Measurements from ENCODE around the gene CD300LG.

CD300LG gene

GRCh38 chr17:43810823-43811222 is 36.2 kb upstream of the CD300LG start:
- no peaks in the 10 kb centered on the region for H3K4me1 ChIP-seq (ENCODE audit: control insufficient read depth, low read length)
- no peaks in the 10 kb centered on the region for H4K20me1 ChIP-seq (ENCODE audit: control insufficient read depth, insufficient read depth, low read depth, low read length)
- H3K9me2 ChIP-seq (replicated peaks; ENCODE audit: control insufficient read depth, low read length) = no peaks in the 10 kb centered on the region
- H3K27ac ChIP-seq (ENCODE audit: low read depth, low read length) = no peak overlapping the region
- peaks cover 4% of the 10 kb centered on the region; the same call in 1 of the 2 replicates for H3K27me3 ChIP-seq (ENCODE audit: control insufficient read depth, low read length)
- no peaks in the 10 kb centered on the region for H3K79me2 ChIP-seq (ENCODE audit: control insufficient read depth, low read length)
- TF ChIP-seq CTCF (IDR thresholded peaks at IDR 0.05; ENCODE audit: low read depth, low read length, poor library complexity, severe bottlenecking) (no peak), EZH2phosphoT487 (IDR thresholded peaks at IDR 0.05; ENCODE audit: borderline replicate concordance, low read length) (no peak)
- no peak overlapping the region for H3K4me2 ChIP-seq (ENCODE audit: low read length)
- H3K36me3 ChIP-seq (ENCODE audit: control insufficient read depth, low read length) = no peaks in the 10 kb centered on the region
- no peaks in the 10 kb centered on the region for H3F3A ChIP-seq (ENCODE audit: control insufficient read depth, insufficient read depth)
- no peak overlapping the region for H3K4me3 ChIP-seq (ENCODE audit: low read length)
- H3K9me3 ChIP-seq (ENCODE audit: control insufficient read depth, insufficient read depth, low read length) = no peaks in the 10 kb centered on the region

- Histone ChIP-seq H3K79me2 (ENCODE audit: control insufficient read depth, low read length) (no peaks in the 10 kb centered on the region), H3K27ac (ENCODE audit: low read depth, low read length) (no peak overlapping the region), H3K9me2 (replicated peaks; ENCODE audit: control insufficient read depth, low read length) (no peaks in the 10 kb centered on the region), H3K36me3 (ENCODE audit: control insufficient read depth, low read length) (no peaks in the 10 kb centered on the region), H3K27me3 (ENCODE audit: control insufficient read depth, low read length) (peaks cover 4% of the 10 kb centered on the region; the same call in 1 of the 2 replicates), H3K4me2 (ENCODE audit: low read length) (no peak overlapping the region), H3K4me3 (ENCODE audit: low read length) (no peak overlapping the region), H3K4me1 (ENCODE audit: control insufficient read depth, low read length) (no peaks in the 10 kb centered on the region), H4K20me1 (ENCODE audit: control insufficient read depth, insufficient read depth, low read depth, low read length) (no peaks in the 10 kb centered on the region), H3K9me3 (ENCODE audit: control insufficient read depth, insufficient read depth, low read length) (no peaks in the 10 kb centered on the region), H3F3A (ENCODE audit: control insufficient read depth, insufficient read depth) (no peaks in the 10 kb centered on the region)
- TF ChIP-seq CTCF (IDR thresholded peaks at IDR 0.05; ENCODE audit: low read depth, low read length, poor library complexity, severe bottlenecking) = no peak
- TF ChIP-seq EZH2phosphoT487 (IDR thresholded peaks at IDR 0.05; ENCODE audit: borderline replicate concordance, low read length) = no peak
Observed at GRCh38 chr17:43812396-43813265, 34.3 kb upstream of the CD300LG start.

- Histone ChIP-seq H3K9me2 (replicated peaks; ENCODE audit: control insufficient read depth, low read length) (no peaks in the 10 kb centered on the region), H4K20me1 (ENCODE audit: control insufficient read depth, insufficient read depth, low read depth, low read length) (no peaks in the 10 kb centered on the region), H3K4me2 (ENCODE audit: low read length) (no peak overlapping the region), H3K4me1 (ENCODE audit: control insufficient read depth, low read length) (no peaks in the 10 kb centered on the region), H3K27ac (ENCODE audit: low read depth, low read length) (no peak overlapping the region), H3K79me2 (ENCODE audit: control insufficient read depth, low read length) (no peaks in the 10 kb centered on the region), H3K4me3 (ENCODE audit: low read length) (no peak overlapping the region), H3K36me3 (ENCODE audit: control insufficient read depth, low read length) (no peaks in the 10 kb centered on the region), H3F3A (ENCODE audit: control insufficient read depth, insufficient read depth) (no peaks in the 10 kb centered on the region), H3K27me3 (ENCODE audit: control insufficient read depth, low read length) (peaks cover 2% of the 10 kb centered on the region; the same call in 1 of the 2 replicates), H3K9me3 (ENCODE audit: control insufficient read depth, insufficient read depth, low read length) (no peaks in the 10 kb centered on the region)
- TF ChIP-seq CTCF (IDR thresholded peaks at IDR 0.05; ENCODE audit: low read depth, low read length, poor library complexity, severe bottlenecking) (no peak), EZH2phosphoT487 (IDR thresholded peaks at IDR 0.05; ENCODE audit: borderline replicate concordance, low read length) (no peak)
Observed at GRCh38 chr17:43813386-43813785, 33.6 kb upstream of the CD300LG start.

Data from DOHH2 (cell line).